Stimulated activated CD4-positive, alpha-beta T cell treated with anti-CD3 and anti-CD28 coated beads, Interleukin-4, amount 100 ng/mL, for 1 hour (primary cell): ENCODE results near the gene AHCTF1.

Experiments used
- DNase-seq: peaks from one replicate; pipeline ENCODE4 v3.0.0-alpha.2; 2020

Gene AHCTF1

GRCh38 chr1:246798107-246798506 lies 133.6 kb downstream of the AHCTF1 start:
- no peak for DNase-seq

GRCh38 chr1:246797597-246797996 lies 134.2 kb downstream of the AHCTF1 start:
- DNase-seq = no peak

GRCh38 chr1:246797157-246797556 lies 134.6 kb downstream of the AHCTF1 start:
- no peak for DNase-seq

- DNase-seq = no peak
Observed at GRCh38 chr1:246795906-246796694, 135.6 kb downstream of the AHCTF1 start.

- no peak for DNase-seq
Observed at GRCh38 chr1:246794828-246795671, 136.7 kb downstream of the AHCTF1 start.

GRCh38 chr1:246794048-246794827 lies 137.5 kb downstream of the AHCTF1 start:
- DNase-seq = no peak

- no peak for DNase-seq
Observed at GRCh38 chr1:246793356-246793896, 138.3 kb downstream of the AHCTF1 start.

GRCh38 chr1:246792603-246793002 lies 139.1 kb downstream of the AHCTF1 start:
- DNase-seq = no peak

- no peak for DNase-seq
Observed at GRCh38 chr1:246791303-246791918, 140.3 kb downstream of the AHCTF1 start.

GRCh38 chr1:246790833-246791232 lies 140.9 kb downstream of the AHCTF1 start:
- DNase-seq = no peak

- DNase-seq = no peak
Observed at GRCh38 chr1:246790364-246790763, 141.4 kb downstream of the AHCTF1 start.

GRCh38 chr1:246789454-246790339 lies 142.1 kb downstream of the AHCTF1 start:
- DNase-seq = no peak
